Tracheal epithelial cell (primary cell): ENCODE data around the gene ACAD9. TPM values are rescaled to one million over a fixed set of nuclear protein-coding genes. Genes with fewer than 3 reads are reported as not detected.

Experiments
- total RNA-seq: library from RNA; depleted of rRNA; stranded (reverse); fragments of >200 nt; gene quantifications from 2 replicates; pipeline ENCODE4 v1.2.1, GENCODE V29; 2014

Gene ACAD9
- 23.2 and 32.8 TPM in 2 replicates for total RNA-seq

GRCh38 chr3:128879125-128879969, at the start of gene ACAD9:
TSS of gene ACAD9 (plus strand) at chr3:128879620. CDS start at chr3:128879692, 72 bp downstream.

Other genes with a start within 250 kb of the ACAD9 start
- gene RPN1, start 228.8 kb upstream of the ACAD9 start, total RNA-seq: 369 and 510 TPM in 2 replicates
- 32.4 and 33.0 TPM in 2 replicates for gene RAB7A, start 153.4 kb upstream of the ACAD9 start, total RNA-seq
- 0.43 TPM in 1 of 2 replicates, not detected in the other for gene CFAP92, start 114.5 kb downstream of the ACAD9 start, total RNA-seq
- gene EFCC1, start 121.7 kb downstream of the ACAD9 start, total RNA-seq: not detected in 2 replicates
- gene GP9, start 181.2 kb downstream of the ACAD9 start, total RNA-seq: not detected in 2 replicates
- 7.7 and 35.7 TPM in 2 replicates for gene RAB43, start 242.2 kb downstream of the ACAD9 start, total RNA-seq